ENCODE results near the gene RALA.

Gene RALA, protein sequence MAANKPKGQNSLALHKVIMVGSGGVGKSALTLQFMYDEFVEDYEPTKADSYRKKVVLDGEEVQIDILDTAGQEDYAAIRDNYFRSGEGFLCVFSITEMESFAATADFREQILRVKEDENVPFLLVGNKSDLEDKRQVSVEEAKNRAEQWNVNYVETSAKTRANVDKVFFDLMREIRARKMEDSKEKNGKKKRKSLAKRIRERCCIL

DNA sequence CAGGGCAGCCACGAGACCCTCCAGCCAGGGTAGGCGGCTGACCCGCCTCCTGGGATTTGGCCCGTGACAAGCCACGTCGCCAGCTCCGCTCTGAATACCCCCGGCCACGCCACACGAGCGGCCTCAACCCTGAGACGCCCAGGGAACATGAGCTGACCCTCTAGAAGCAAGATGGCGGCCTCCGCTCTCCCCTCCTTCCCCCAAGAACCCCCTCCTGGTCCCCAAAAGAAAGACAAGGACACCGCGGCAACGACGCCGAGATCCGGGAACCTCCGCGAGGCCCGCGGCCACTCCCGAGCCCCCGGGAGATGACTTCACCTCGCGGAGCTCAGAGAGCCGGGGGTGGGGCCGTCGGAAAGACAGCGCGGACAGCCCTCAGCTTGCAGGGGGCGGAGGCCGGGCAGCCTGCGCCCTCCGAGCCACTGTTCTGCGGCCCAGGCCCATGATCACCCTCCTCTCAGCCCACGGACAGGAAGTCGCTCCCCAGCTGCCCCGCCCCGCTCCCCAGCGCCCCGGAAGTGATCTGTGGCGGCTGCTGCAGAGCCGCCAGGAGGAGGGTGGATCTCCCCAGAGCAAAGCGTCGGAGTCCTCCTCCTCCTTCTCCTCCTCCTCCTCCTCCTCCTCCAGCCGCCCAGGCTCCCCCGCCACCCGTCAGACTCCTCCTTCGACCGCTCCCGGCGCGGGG is at the start of gene RALA:
Gene RALA (plus strand): TSS at position 526 of the 685 bp plus-strand sequence. CDS start 63,096 bp downstream, outside the sequence.
- DNase-seq (ENCODE audit: low read depth in 3 of 3), result peak; percentile 79 to 84 (median 83)

DNA sequence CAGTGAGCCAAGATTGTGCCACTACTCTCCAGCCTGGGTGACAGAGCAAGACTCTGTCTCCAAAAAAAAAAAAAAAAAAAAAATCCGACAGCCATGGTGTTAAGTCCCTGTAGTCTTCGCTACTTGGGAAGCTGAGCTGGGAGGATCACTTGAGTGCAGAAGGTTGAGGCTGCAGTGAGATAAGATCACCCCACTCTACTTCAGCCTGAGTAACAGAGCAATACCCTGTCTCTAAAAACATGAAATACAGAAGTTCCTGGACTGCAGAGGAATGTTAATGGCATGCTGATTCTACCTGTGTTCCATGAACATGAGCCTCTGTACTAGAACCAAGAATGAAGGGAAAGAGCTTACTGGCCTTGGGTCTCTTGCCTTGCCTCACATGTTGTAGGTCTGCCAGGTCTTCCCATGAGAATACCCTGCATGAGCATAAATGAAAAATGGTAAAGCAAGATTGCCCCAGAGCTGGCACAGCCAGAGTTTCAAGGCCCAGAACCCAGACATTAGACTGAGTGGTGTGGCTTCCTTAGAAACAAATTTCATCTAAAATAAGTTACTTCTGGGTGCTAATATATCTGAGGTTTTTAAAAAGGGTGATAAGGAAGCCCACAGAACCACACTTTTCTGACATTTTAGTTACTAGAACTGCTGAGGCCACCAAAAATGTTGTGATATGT is 48.6 kb upstream of the RALA start:
- DNase-seq (ENCODE audit: low read depth in 3 of 3), result no peak

DNA sequence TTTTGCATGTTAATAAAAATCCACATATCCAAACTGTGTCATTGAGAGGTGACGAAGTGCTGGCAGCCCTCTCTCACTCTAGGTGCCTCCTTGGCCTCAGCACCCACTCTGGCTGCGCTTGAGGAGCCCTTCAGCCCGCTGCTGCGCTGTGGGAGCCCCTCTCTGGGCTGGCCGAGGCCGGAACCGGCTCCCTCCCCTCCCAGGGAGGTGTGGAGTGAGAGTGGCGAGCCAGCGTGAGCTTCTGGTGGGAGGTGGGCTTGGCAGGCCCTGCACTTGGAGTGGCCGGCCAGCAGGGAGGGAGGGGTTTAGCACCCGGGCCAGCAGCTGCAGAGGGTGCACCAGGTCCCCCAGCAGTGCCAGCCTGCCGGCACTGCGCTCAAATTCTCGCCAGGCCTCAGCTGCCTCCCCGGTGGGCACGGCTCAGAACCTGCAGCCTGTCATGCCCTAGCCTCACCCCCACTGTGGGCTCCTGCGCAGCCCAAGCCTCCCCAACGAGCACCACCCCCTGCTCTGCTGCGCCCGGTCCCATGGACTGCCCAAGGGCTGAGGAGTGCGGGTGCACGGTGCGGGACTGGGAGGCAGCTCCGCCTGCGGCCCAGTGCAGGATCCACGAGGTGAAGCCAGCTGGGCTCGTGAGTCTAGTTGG is 46.0 kb upstream of the RALA start:
- DNase-seq (ENCODE audit: low read depth in 3 of 3), result no peak

DNA sequence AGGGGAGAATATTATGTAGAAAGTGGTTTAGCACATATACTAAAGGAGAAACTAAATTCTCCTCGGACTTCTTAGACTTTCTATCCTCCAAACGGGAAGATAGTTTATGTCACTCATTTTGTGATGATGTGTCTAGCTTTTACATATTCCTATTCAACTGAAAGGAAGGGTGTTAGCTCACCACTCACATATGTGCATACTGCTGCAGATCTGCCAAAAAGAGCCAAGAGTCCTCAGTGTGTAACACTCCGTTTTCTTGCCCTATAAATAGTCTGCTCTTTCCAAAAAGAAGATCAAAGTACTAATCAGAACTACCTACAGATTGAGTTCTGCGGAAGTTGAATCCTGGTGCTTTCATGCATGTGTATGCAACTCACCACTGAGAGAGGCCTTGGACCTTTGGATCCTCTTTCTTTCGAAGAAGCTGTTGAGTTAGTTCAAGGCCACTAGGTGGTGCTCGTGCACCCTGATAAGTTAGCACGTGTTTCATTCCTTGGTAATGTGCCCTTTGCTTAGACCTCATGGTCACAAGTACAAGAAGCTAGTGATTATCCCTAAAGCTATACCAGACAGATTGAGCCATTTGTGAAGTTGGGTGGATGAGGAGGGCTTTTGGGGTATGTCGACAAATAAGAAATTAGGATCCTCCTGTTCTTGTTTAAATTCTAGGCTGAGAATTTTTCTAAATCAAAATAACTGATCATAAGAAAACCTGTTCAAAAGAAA is 43.1 kb upstream of the RALA start:
- peak; percentile 41 to 71 (median 41) for DNase-seq (ENCODE audit: low read depth in 3 of 3)

- no peak for DNase-seq (ENCODE audit: low read depth in 3 of 3)
Observed at GRCh38 chr7:39582536-39582935, 40.8 kb upstream of the RALA start.

GRCh38 chr7:39583539-39583938 is 39.8 kb upstream of the RALA start:
- no peak for DNase-seq (ENCODE audit: low read depth in 3 of 3)

GRCh38 chr7:39587393-39587792 is 36.0 kb upstream of the RALA start:
- DNase-seq (ENCODE audit: low read depth in 3 of 3), result no peak

GRCh38 chr7:39588416-39588815 is 35.0 kb upstream of the RALA start:
- no peak for DNase-seq (ENCODE audit: low read depth in 3 of 3)

GRCh38 chr7:39589323-39590111 is 33.9 kb upstream of the RALA start:
- DNase-seq (ENCODE audit: low read depth in 3 of 3), result peak in 2 of 3 experiments; percentile 28 to 60

DNA sequence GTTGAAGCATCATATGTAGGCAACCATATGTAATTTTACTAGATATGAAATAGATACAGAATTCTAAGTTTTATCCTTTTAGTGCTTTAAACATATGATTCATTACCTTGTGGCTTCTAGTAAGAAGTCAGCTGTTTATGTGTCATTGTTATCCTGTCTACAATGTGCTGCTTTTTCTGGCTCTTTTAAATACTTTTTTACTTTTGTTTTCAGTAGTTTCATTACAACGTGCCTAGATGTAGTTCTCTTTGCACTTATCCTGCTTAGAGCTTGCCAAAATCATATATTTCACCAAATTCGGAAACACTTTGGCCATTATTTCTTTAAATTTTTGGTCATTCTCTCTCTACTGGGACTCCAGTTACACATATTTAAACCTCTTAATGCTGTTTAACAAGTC is 30.8 kb upstream of the RALA start:
- DNase-seq (ENCODE audit: low read depth in 3 of 3), result no peak

DNA sequence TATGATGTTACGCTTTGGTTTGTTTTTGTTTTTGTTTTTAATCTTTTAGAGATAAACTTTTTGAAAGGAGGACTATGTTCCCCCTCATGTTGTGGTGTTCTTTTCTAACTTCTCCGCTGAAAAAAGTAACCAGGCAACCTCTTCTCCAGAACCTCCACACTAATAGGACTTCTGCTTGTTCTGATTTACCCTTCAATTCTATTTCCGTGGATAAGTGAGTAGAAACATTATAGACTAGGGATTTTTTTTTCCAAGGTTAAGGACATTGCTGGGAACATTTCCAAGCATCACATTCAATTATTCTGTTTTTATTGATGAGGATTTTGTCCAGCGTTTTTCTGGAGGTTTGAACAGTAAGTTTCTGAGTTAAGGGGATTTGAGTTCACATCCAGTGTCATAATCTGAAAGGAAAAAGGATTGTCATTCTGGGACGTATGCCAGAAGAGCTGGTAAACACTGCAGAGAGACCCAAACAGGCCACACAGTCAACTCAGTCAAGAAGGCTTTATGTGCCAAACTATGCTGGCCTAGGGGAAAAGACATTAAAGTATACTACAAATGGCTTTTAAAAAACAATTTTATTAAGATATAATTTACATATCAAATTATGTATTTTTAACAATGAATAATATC is 28.3 kb upstream of the RALA start:
- DNase-seq (ENCODE audit: low read depth in 3 of 3), result no peak

DNA sequence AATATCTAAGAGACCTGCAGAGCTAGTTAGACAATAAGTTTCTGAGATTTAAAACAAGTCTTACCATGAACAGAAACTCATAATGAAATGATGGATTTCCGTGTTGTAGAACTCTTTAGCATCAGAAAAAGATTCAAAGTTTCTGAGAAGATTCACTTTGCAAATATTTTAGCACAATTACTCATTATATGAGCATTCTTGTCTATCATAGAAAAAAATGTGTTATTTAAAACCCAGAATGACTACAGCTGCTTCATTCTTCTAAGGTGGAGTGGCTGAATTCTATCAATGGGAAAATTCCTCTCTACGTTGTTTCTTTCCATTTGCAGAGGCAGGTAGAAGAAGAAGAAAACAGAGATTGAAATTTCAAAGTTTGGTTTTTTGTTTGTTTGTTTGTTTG is 21.0 kb upstream of the RALA start:
- no peak for DNase-seq (ENCODE audit: low read depth in 3 of 3)

DNA sequence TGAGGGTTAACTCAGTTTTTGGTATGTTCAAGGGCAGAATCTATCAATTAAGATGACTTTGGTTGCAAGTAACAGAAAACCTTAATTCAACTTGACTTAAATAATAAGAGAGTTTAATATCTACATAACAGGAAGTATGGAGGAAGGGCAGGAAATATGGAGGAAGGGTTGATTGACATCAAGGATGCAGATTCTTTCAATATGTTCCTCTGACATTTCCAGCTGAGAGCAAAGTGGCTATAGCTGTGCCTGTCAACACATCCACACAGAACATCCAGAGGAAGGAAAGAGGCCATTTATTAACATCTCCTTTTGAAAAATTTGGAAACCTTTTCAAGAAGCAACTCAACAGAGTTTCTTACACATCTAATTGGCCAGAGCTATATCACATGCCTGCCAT is 19.4 kb upstream of the RALA start:
- DNase-seq (ENCODE audit: low read depth in 3 of 3), result no peak

DNA sequence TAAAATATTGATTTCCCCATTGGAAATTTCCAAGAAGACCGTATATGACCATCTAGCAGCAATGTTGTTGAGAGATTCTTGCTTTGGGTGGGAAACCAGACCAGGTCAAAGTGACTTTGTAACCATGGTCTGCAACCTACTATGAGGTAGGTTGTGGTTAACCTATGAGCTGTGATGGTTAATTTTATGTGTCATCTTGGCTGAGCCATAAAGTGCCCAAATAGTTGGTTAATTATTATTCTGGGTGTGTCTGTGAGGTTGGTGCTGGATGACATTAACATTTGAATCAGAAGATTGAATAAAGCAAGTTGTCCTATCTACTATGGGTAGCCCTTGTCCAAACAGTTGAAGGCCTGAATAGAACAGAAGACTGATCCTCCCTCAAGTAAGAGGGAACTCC is 18.3 kb upstream of the RALA start:
- no peak for DNase-seq (ENCODE audit: low read depth in 3 of 3)

DNA sequence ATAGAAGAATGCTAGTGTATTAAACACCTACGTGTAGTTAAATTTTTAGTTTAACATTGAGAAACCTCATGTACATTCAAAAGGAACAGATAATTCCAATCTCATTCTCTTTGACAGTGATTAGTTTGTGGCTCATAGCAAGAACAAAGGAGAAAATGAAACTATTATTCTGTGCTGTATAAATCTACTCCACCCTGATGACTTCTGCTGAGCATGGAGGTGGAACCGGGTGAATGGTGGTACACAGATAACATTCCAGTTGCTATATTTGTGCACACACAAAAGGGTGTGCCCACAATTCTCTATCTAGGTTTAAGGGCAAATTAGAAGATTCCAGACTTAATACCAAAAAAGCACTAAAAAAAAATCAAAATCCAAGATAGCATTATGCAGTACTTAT is 17.0 kb upstream of the RALA start:
- DNase-seq (ENCODE audit: low read depth in 3 of 3), result no peak

GRCh38 chr7:39606941-39607340 is 16.4 kb upstream of the RALA start:
- no peak for DNase-seq (ENCODE audit: low read depth in 3 of 3)

- DNase-seq (ENCODE audit: low read depth in 3 of 3), result no peak
Observed at GRCh38 chr7:39607865-39608264, 15.5 kb upstream of the RALA start.

DNA sequence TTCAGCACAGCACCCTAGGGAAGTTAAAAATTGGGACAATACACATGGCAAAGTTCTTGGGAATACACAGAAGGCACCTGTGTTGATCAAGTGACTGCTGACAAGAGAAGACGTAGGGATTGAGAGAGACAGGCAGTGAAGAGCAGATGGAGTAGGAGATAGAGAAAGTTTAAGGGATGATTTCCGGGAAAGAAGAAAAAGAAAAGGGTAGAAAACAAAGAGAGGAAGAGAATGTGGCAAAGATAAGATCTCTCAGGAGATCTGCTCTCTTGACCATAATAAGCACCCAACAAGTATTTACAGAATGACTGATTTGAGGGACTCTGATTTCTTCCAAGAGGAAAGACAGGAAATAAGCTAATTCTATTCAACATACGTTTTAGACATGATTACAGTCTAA is 15.1 kb upstream of the RALA start:
- DNase-seq (ENCODE audit: low read depth in 3 of 3), result no peak

- no peak for DNase-seq (ENCODE audit: low read depth in 3 of 3)
Observed at GRCh38 chr7:39609113-39609934, 14.0 kb upstream of the RALA start.

DNA sequence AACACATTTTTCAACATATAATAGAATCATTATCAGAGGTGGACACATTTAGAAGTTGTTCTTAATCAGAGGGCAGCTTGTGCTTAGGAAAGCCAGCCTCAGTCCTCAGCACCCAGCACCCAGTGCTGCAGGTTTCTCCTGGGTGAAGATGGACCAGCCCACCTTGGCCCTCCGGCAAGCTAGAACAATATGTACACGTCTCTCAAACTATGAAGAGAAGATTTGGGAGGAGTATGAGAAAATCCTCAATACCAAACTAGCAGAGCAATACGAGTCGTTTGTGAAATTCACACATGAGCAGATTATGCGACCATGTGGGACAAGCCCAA is 13.5 kb upstream of the RALA start:
- DNase-seq (ENCODE audit: low read depth in 3 of 3), result no peak
